IMR-90 (cell line): ENCODE results near the gene USH2A. TPM values are rescaled to one million over a fixed set of nuclear protein-coding genes. Genes with fewer than 3 reads are reported as not detected.

Experiments used
- ATAC-seq: fragments of 200-7000 bp; cut with Tn5 transposase; 2 replicates; pipeline ENCODE4 v1.9.1; 2020; ENCODE audit warnings: low read depth, mild to moderate bottlenecking, moderate library complexity
- BruUV-seq: library from RNA; stranded (reverse); fragments of 400-500 nt; replicated peaks from 2 replicates; lab custom pipeline; 2021; lab: Mats Ljungman, UMichigan
- CTCF ChIA-PET: fragments of 300-600 bp; formaldehyde crosslinking; extraction: SDS; loops from one replicate; lab custom pipeline; 2021; ENCODE audit warnings: antibody characterized with exemption; lab: Yijun Ruan, JAX
- POLR2A ChIA-PET: fragments of 300-600 bp; sonication (Branson Sonifier 250); formaldehyde crosslinking; loops from one replicate; lab custom pipeline; 2022; ENCODE audit warnings: antibody characterized with exemption; ENCODE audit not compliant: unreplicated experiment; lab: Charles Lee
- DNase-seq: peaks from one replicate; pipeline ENCODE4 v3.0.0; 2013
- H2AFZ ChIP-seq: replicated peaks from 2 replicates; pipeline ENCODE3; 2013; ENCODE audit warnings: low read length, mild to moderate bottlenecking; ENCODE audit not compliant: poor library complexity
- H2AK5ac ChIP-seq: 2 replicates; pipeline ENCODE4 v1.6.1; 2013; ENCODE audit warnings: low read depth, low read length, inconsistent platforms
- H2AK9ac ChIP-seq: replicated peaks from 2 replicates; pipeline ENCODE3; 2013; ENCODE audit warnings: mild to moderate bottlenecking, low read depth, low read length, moderate library complexity; ENCODE audit not compliant: poor library complexity
- H2BK120ac ChIP-seq: 2 replicates; pipeline ENCODE4 v1.6.1; 2013; ENCODE audit warnings: low read depth, low read length, inconsistent platforms
- H2BK15ac ChIP-seq: 3 replicates; pipeline ENCODE4 v1.6.1; 2013; ENCODE audit warnings: low read depth, low read length, inconsistent platforms
- H2BK20ac ChIP-seq: 2 replicates; pipeline ENCODE4 v1.6.1; 2013; ENCODE audit warnings: low read depth, mild to moderate bottlenecking, inconsistent platforms, low read length, moderate library complexity
- H2BK5ac ChIP-seq: 2 replicates; pipeline ENCODE4 v1.6.1; 2013; ENCODE audit warnings: mild to moderate bottlenecking, low read depth, low read length, inconsistent platforms; ENCODE audit not compliant: poor library complexity, severe bottlenecking
- H3K14ac ChIP-seq: replicated peaks from 2 replicates; pipeline ENCODE4 v1.6.1; 2013; ENCODE audit warnings: low read depth, low read length, inconsistent platforms
- H3K18ac ChIP-seq: 2 replicates; pipeline ENCODE4 v1.6.1; 2013; ENCODE audit warnings: low read depth, low read length, control low read depth
- H3K23ac ChIP-seq: 2 replicates; pipeline ENCODE4 v1.6.1; 2013; ENCODE audit warnings: low read depth, low read length, inconsistent platforms
- H3K27ac ChIP-seq: 2 replicates; pipeline ENCODE4 v1.5.1; 2013; ENCODE audit warnings: mild to moderate bottlenecking, control low read depth, low read length; ENCODE audit not compliant: insufficient read depth
- H3K27me3 ChIP-seq: 2 replicates; pipeline ENCODE4 v1.6.1; 2013; ENCODE audit warnings: low read length; ENCODE audit not compliant: control insufficient read depth, insufficient read depth
- H3K36me3 ChIP-seq: 2 replicates; pipeline ENCODE4 v1.6.1; 2013; ENCODE audit warnings: low read length, mixed read lengths; ENCODE audit not compliant: control insufficient read depth, insufficient read depth
- H3K4ac ChIP-seq: 2 replicates; pipeline ENCODE4 v1.6.1; 2013; ENCODE audit warnings: low read depth, low read length, inconsistent platforms
- H3K4me1 ChIP-seq: 2 replicates; pipeline ENCODE4 v1.6.1; 2013; ENCODE audit warnings: low read length, mixed read lengths; ENCODE audit not compliant: control insufficient read depth, insufficient read depth
- H3K4me2 ChIP-seq: 2 replicates; pipeline ENCODE4 v1.6.1; 2013; ENCODE audit warnings: low read depth, mild to moderate bottlenecking, control low read depth, low read length, moderate library complexity
- H3K4me3 ChIP-seq: 2 replicates; pipeline ENCODE4 v1.5.1; 2013; ENCODE audit warnings: low read depth, mild to moderate bottlenecking, control low read depth, low read length, moderate library complexity; ENCODE audit not compliant: insufficient read depth
- H3K56ac ChIP-seq: 2 replicates; pipeline ENCODE4 v1.6.1; 2013; ENCODE audit warnings: low read length, inconsistent platforms; ENCODE audit not compliant: insufficient read depth; ENCODE audit errors: extremely low read depth
- H3K79me1 ChIP-seq, 2 experiments: 2 replicates each; pipeline ENCODE4 v1.6.1; 2013; ENCODE audit warnings: low read length in 2 of 2, inconsistent platforms in 1 of 2, low read depth in 1 of 2
- H3K9ac ChIP-seq: 2 replicates; pipeline ENCODE4 v1.6.1; 2013; ENCODE audit warnings: low read depth, low read length, control low read depth
- H3K9me1 ChIP-seq: 2 replicates; pipeline ENCODE4 v1.6.1; 2013; ENCODE audit warnings: low read length, inconsistent platforms; ENCODE audit not compliant: insufficient read depth
- H3K9me3 ChIP-seq: 2 replicates; pipeline ENCODE4 v1.6.1; 2013; ENCODE audit warnings: low read length; ENCODE audit not compliant: control insufficient read depth, insufficient read depth
- H4K20me1 ChIP-seq: 2 replicates; pipeline ENCODE4 v1.6.1; 2013; ENCODE audit warnings: low read length, inconsistent platforms; ENCODE audit not compliant: insufficient read depth
- H4K5ac ChIP-seq: 2 replicates; pipeline ENCODE4 v1.6.1; 2013; ENCODE audit warnings: mild to moderate bottlenecking, low read depth, low read length, control low read depth
- H4K8ac ChIP-seq, 2 experiments: 2 replicates each; pipeline ENCODE4 v1.6.1; 2013; ENCODE audit warnings: low read depth in 2 of 2, low read length in 2 of 2, control low read depth in 1 of 2, inconsistent platforms in 1 of 2
- H4K91ac ChIP-seq: 2 replicates; pipeline ENCODE4 v1.6.1; 2013; ENCODE audit warnings: low read depth, low read length, inconsistent platforms; ENCODE audit not compliant: insufficient read depth
- BHLHE40 ChIP-seq: fragments of 150-350 bp; IDR thresholded peaks from 2 replicates; pipeline ENCODE4 v1.6.1; 2016; ENCODE audit warnings: mild to moderate bottlenecking, low read depth, low read length
- CEBPB ChIP-seq: IDR thresholded peaks from 2 replicates; pipeline ENCODE4 v1.6.1; 2012; ENCODE audit warnings: low read depth, low read length, improper control_type of control experiment
- CHD1 ChIP-seq: IDR thresholded peaks from 2 replicates; pipeline ENCODE4 v1.6.1; 2012; ENCODE audit warnings: low read depth, low read length, improper control_type of control experiment
- FOS ChIP-seq: fragments of 150-350 bp; IDR thresholded peaks from 2 replicates; pipeline ENCODE4 v1.6.1; 2016; ENCODE audit warnings: low read depth, low read length
- MAFK ChIP-seq: IDR thresholded peaks from 2 replicates; pipeline ENCODE4 v1.6.1; 2012; ENCODE audit warnings: low read depth, low read length, improper control_type of control experiment
- MAZ ChIP-seq: IDR thresholded peaks from 2 replicates; pipeline ENCODE4 v1.6.1; 2012; ENCODE audit warnings: low read depth, mild to moderate bottlenecking, low read length, improper control_type of control experiment, moderate library complexity, borderline replicate concordance
- MXI1 ChIP-seq: IDR thresholded peaks from 2 replicates; pipeline ENCODE4 v1.6.1; 2012; ENCODE audit warnings: low read depth, mild to moderate bottlenecking, low read length, moderate library complexity, borderline replicate concordance
- NFE2L2 ChIP-seq: fragments of 150-350 bp; IDR thresholded peaks from 2 replicates; pipeline ENCODE4 v1.6.1; 2016; ENCODE audit warnings: low read depth, mild to moderate bottlenecking, low read length
- POLR2A ChIP-seq: IDR thresholded peaks from 2 replicates; pipeline ENCODE4 v1.6.1; 2012; ENCODE audit warnings: mild to moderate bottlenecking, low read depth, low read length
- RAD21 ChIP-seq: IDR thresholded peaks from 2 replicates; pipeline ENCODE4 v1.6.1; 2012; ENCODE audit warnings: low read length, improper control_type of control experiment
- RCOR1 ChIP-seq: IDR thresholded peaks from 2 replicates; pipeline ENCODE4 v1.6.1; 2012; ENCODE audit warnings: mild to moderate bottlenecking, low read length, improper control_type of control experiment; ENCODE audit not compliant: insufficient replicate concordance
- RFX5 ChIP-seq: IDR thresholded peaks from 2 replicates; pipeline ENCODE4 v1.8.0; 2012; ENCODE audit warnings: low read depth, mild to moderate bottlenecking, low read length, moderate library complexity
- SMC3 ChIP-seq: fragments of 150-350 bp; IDR thresholded peaks from 2 replicates; pipeline ENCODE4 v1.6.1; 2016; ENCODE audit warnings: low read depth, mild to moderate bottlenecking, antibody characterized with exemption, low read length, moderate library complexity
- WGBS, 2 experiments: methylation state at CpG; one replicate each; pipeline versions ENCODE4 v1.1.5 to v1.1.7; 2013; ENCODE audit warnings: missing lambda C conversion rate in 2 of 2; ENCODE audit not compliant: insufficient read length in 1 of 2; ENCODE audit errors: extremely low coverage in 2 of 2; 5-methylcytosine and 5-hydroxymethylcytosine counted together
- dilution Hi-C: fragments of 300-500 bp; cut with HindIII; formaldehyde crosslinking; loops from one replicate; pipeline ENCODE4 v1.14.3; 2018; ENCODE audit warnings: low sequenced_read_pairs; ENCODE audit not compliant: unreplicated experiment
- in situ Hi-C: fragments of 300-500 bp; cut with MboI; formaldehyde crosslinking; loops from 3 replicates; pipeline ENCODE4 v1.14.3; 2019; ENCODE audit warnings: low sequenced_read_pairs, inconsistent platforms, mixed read lengths
- intact Hi-C: fragments of 100-400 bp; cut with micrococcal nuclease; formaldehyde crosslinking; loops from 2 replicates; pipeline ENCODE4 v1.10.0; 2022
- polyA plus RNA-seq, 3 experiments: library from polyadenylated mRNA; depleted of rRNA; stranded (reverse); fragments of >200 nt; gene quantifications; 2 replicates each; pipeline ENCODE4 v1.2.3, GENCODE V29; 2012; ENCODE audit warnings: low replicate concordance in 1 of 3
- total RNA-seq: library from RNA; depleted of rRNA; stranded (reverse); fragments of >200 nt; gene quantifications from 2 replicates; pipeline ENCODE4 v1.2.3, GENCODE V29; 2012
- TF ChIP-seq, protein P1 (sequence below): fragments of 150-350 bp; IDR thresholded peaks from 2 replicates; pipeline ENCODE4 v1.6.1; 2017; ENCODE audit warnings: mild to moderate bottlenecking, antibody characterized with exemption, low read length, low read depth
- TF ChIP-seq, protein P2 (sequence below): fragments of 150-350 bp; IDR thresholded peaks from 2 replicates; pipeline ENCODE4 v1.6.1; 2016; ENCODE audit warnings: low read depth, mild to moderate bottlenecking, low read length, moderate library complexity, borderline replicate concordance
- TF ChIP-seq, protein P3 (sequence below): conservative IDR thresholded peaks from 2 replicates; pipeline ENCODE4 v1.5.1; 2012; ENCODE audit warnings: mild to moderate bottlenecking, low read depth, low read length, improper control_type of control experiment

Gene USH2A
- total and polyA plus RNA-seq, 2 of the 4 experiments (the other 2 are of a cell fraction): under 0.01 to 0.02 TPM

DNA sequence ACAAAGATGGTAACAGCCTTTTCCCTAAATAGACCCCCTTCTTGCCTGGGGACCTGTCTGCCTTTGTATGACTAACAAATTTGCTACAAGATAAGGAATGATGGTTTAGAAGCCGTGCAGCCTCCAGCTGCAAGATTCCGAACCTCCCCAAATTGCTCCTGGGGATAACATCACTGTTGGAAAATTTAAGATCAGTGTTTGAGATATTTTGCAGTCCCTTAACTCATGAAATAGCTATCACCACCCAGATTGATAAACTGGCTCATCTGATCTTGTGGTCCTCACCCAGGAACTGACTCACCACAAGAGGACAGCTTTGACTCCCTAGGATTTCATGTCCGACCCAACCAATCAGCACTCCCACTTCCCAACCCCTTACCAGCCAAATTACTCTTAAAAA lies 254.7 kb downstream of the USH2A start:
- DNase-seq: no peak
- Histone ChIP-seq H4K5ac (no peak overlapping the region), H4K91ac (no peak overlapping the region), H2BK5ac (no peak overlapping the region), H3K9me3 (no peaks in the 10 kb centered on the region), H3K27me3 (no peaks in the 10 kb centered on the region), H3K27ac (no peak overlapping the region), H4K20me1 (no peaks in the 10 kb centered on the region), H3K18ac (no peak overlapping the region; the same call in 1 of the 2 replicates), H3K9ac (no peak overlapping the region), H3K4me2 (no peak overlapping the region), H2AFZ (no peak overlapping the region), H3K56ac (no peak overlapping the region), H3K4me3 (no peak overlapping the region), H3K4ac (no peak overlapping the region), H2BK120ac (no peak overlapping the region), H3K14ac (no peak overlapping the region), H2AK9ac (no peak overlapping the region), H2AK5ac (no peak overlapping the region), H4K8ac (no peak overlapping the region), H2BK20ac (no peak overlapping the region), H2BK15ac (no peak overlapping the region), H3K9me1 (no peaks in the 10 kb centered on the region), H3K23ac (no peak overlapping the region), H3K79me1 (no peaks in the 10 kb centered on the region), H3K4me1 (no peaks in the 10 kb centered on the region; the same call in 1 of the 2 replicates), H3K36me3 (no peaks in the 10 kb centered on the region)
- no peak for ATAC-seq
- intact Hi-C loops (no loop called here), dilution Hi-C loops (no loop called here), in situ Hi-C loops (no loop called here)
- TF ChIP-seq MXI1: no peak
- no peak for TF ChIP-seq SMC3
- no peak for TF ChIP-seq RAD21
- TF ChIP-seq NFE2L2: no peak
- TF ChIP-seq, protein P1, sequence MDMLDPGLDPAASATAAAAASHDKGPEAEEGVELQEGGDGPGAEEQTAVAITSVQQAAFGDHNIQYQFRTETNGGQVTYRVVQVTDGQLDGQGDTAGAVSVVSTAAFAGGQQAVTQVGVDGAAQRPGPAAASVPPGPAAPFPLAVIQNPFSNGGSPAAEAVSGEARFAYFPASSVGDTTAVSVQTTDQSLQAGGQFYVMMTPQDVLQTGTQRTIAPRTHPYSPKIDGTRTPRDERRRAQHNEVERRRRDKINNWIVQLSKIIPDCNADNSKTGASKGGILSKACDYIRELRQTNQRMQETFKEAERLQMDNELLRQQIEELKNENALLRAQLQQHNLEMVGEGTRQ: no peak
- no peak for TF ChIP-seq RFX5
- TF ChIP-seq FOS: no peak
- TF ChIP-seq RCOR1: no peak
- no peak for TF ChIP-seq POLR2A
- TF ChIP-seq, protein P2, sequence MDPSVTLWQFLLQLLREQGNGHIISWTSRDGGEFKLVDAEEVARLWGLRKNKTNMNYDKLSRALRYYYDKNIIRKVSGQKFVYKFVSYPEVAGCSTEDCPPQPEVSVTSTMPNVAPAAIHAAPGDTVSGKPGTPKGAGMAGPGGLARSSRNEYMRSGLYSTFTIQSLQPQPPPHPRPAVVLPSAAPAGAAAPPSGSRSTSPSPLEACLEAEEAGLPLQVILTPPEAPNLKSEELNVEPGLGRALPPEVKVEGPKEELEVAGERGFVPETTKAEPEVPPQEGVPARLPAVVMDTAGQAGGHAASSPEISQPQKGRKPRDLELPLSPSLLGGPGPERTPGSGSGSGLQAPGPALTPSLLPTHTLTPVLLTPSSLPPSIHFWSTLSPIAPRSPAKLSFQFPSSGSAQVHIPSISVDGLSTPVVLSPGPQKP: no peak
- no peak for TF ChIP-seq MAZ
- no peak for TF ChIP-seq MAFK
- no peak for TF ChIP-seq CEBPB
- no peak for TF ChIP-seq BHLHE40
- TF ChIP-seq, protein P3, sequence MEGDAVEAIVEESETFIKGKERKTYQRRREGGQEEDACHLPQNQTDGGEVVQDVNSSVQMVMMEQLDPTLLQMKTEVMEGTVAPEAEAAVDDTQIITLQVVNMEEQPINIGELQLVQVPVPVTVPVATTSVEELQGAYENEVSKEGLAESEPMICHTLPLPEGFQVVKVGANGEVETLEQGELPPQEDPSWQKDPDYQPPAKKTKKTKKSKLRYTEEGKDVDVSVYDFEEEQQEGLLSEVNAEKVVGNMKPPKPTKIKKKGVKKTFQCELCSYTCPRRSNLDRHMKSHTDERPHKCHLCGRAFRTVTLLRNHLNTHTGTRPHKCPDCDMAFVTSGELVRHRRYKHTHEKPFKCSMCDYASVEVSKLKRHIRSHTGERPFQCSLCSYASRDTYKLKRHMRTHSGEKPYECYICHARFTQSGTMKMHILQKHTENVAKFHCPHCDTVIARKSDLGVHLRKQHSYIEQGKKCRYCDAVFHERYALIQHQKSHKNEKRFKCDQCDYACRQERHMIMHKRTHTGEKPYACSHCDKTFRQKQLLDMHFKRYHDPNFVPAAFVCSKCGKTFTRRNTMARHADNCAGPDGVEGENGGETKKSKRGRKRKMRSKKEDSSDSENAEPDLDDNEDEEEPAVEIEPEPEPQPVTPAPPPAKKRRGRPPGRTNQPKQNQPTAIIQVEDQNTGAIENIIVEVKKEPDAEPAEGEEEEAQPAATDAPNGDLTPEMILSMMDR: no peak
- TF ChIP-seq CHD1: no peak
- BruUV-seq: no TSS peak
- ChIA-PET POLR2A (no interaction called here), CTCF (no interaction called here)
- WGBS, 2 experiments: no CpG with 5 or more reads among the region's 3 CpGs
